HCT116 (cell line): ENCODE measurements around the gene MBD5. TPM values are rescaled to one million over a fixed set of nuclear protein-coding genes. Genes with fewer than 3 reads are reported as not detected.

ENCODE experiments used
- ATAC-seq: fragments of 200-7000 bp; cut with Tn5 transposase; 2 replicates; pipeline ENCODE4 v1.9.1; 2020; ENCODE audit warnings: mild to moderate bottlenecking, moderate library complexity
- BruUV-seq: library from RNA; stranded (reverse); fragments of 400-500 nt; replicated peaks from 2 replicates; lab custom pipeline; 2021; lab: Mats Ljungman, UMichigan
- CTCF ChIA-PET: fragments of 300-600 bp; sonication (Branson Sonifier 250); formaldehyde crosslinking; loops from one replicate; lab custom pipeline; 2021; ENCODE audit warnings: antibody characterized with exemption; lab: Charles Lee
- POLR2A ChIA-PET: fragments of 300-600, 350-600 bp; sonication (Branson Sonifier 250); formaldehyde crosslinking; loops from one replicate; lab custom pipeline; 2021; ENCODE audit warnings: antibody characterized with exemption; lab: Charles Lee
- RAD21 ChIA-PET, 2 experiments: fragments of 300-600 bp; sonication (Branson Sonifier 250); formaldehyde crosslinking; loops; one replicate each; lab custom pipeline; 2023; ENCODE audit warnings: low total read pairs in 2 of 2; ENCODE audit not compliant: uncharacterized antibody in 2 of 2, unreplicated experiment in 2 of 2, low non-redundant PET in 1 of 2; lab: Charles Lee
- DNase-seq: peaks from one replicate; pipeline ENCODE4 v3.0.0-alpha.2; 2010; ENCODE audit warnings: low read depth, low spot score
- H2AFZ ChIP-seq: fragments of 200-600 bp; shearing (Covaris generic), sonication (generic); 2 replicates; pipeline ENCODE4 v1.6.1; 2017; ENCODE audit warnings: low read depth, mixed run types, mixed read lengths, antibody characterized with exemption, low read length; ENCODE audit not compliant: poor library complexity, severe bottlenecking
- H3K27ac ChIP-seq: 2 replicates; pipeline ENCODE4 v1.5.1; 2012; ENCODE audit warnings: low read depth, low read length
- H3K27me3 ChIP-seq: fragments of 200-600 bp; sonication (generic); 2 replicates; pipeline ENCODE4 v1.6.1; 2016; ENCODE audit warnings: mixed run types, low read length, mixed read lengths; ENCODE audit not compliant: insufficient read depth
- H3K36me3 ChIP-seq, 2 experiments: fragments of 200-500 bp in 1 of 2; fragments of 200-600 bp in 1 of 2; sonication (Bioruptor generic) in 1 of 2; sonication (generic) in 1 of 2; 2 replicates each; pipeline versions ENCODE4 v1.5.1 to v1.6.1; 2014 to 2016; ENCODE audit warnings: low read length in 2 of 2, inconsistent platforms in 1 of 2, mixed read lengths in 1 of 2, mixed run types in 1 of 2; ENCODE audit not compliant: insufficient read depth in 2 of 2, control insufficient read depth in 1 of 2
- H3K4me1 ChIP-seq, 2 experiments: fragments of 200-600 bp in 1 of 2; sonication (generic) in 1 of 2; 2 replicates each; pipeline versions ENCODE4 v1.5.1 to v1.6.1; 2012 to 2017; ENCODE audit warnings: low read length in 2 of 2, inconsistent platforms in 1 of 2, mild to moderate bottlenecking in 1 of 2, mixed read lengths in 1 of 2, mixed run types in 1 of 2, moderate library complexity in 1 of 2; ENCODE audit not compliant: insufficient read depth in 2 of 2, control insufficient read depth in 1 of 2
- H3K4me2 ChIP-seq: fragments of 200-600 bp; sonication (generic); 2 replicates; pipeline ENCODE4 v1.6.1; 2017; ENCODE audit warnings: mixed run types, low read length, mixed read lengths
- H3K4me3 ChIP-seq, 2 experiments: fragments of 200-600 bp in 1 of 2; sonication (generic) in 1 of 2; replicated peaks in 1 of 2; 2 replicates each; pipeline ENCODE4 v1.5.1; 2011 to 2016; ENCODE audit warnings: low read length in 2 of 2, control low read depth in 1 of 2, low read depth in 1 of 2, mild to moderate bottlenecking in 1 of 2, mixed read lengths in 1 of 2, mixed run types in 1 of 2
- H3K79me2 ChIP-seq: fragments of 200-600 bp; sonication (generic); 2 replicates; pipeline ENCODE4 v1.6.1; 2017; ENCODE audit warnings: mild to moderate bottlenecking, mixed run types, low read length, moderate library complexity, mixed read lengths; ENCODE audit not compliant: insufficient read depth
- H3K9ac ChIP-seq: fragments of 200-600 bp; sonication (generic); 2 replicates; pipeline ENCODE4 v1.6.1; 2016; ENCODE audit warnings: low read length, mixed read lengths
- H3K9me2 ChIP-seq: fragments of 200-600 bp; sonication (generic), shearing (Covaris generic); 2 replicates; pipeline ENCODE4 v1.6.1; 2017; ENCODE audit warnings: mixed run types, mild to moderate bottlenecking, moderate library complexity; ENCODE audit not compliant: insufficient read depth
- H3K9me3 ChIP-seq, 2 experiments: fragments of 200-500 bp in 1 of 2; fragments of 200-600 bp in 1 of 2; sonication (Bioruptor generic) in 1 of 2; sonication (generic) in 1 of 2; 2 replicates each; pipeline ENCODE4 v1.6.1; 2014 to 2017; ENCODE audit warnings: low read length in 2 of 2, mixed read lengths in 2 of 2, inconsistent platforms in 1 of 2, low read depth in 1 of 2, mild to moderate bottlenecking in 1 of 2, mixed run types in 1 of 2, moderate library complexity in 1 of 2; ENCODE audit not compliant: control insufficient read depth in 1 of 2, insufficient read depth in 1 of 2
- H4K20me1 ChIP-seq: fragments of 200-600 bp; sonication (generic), shearing (Covaris generic); 2 replicates; pipeline ENCODE4 v1.6.1; 2017; ENCODE audit warnings: mixed run types, mild to moderate bottlenecking, moderate library complexity; ENCODE audit not compliant: insufficient read depth
- ATF3 ChIP-seq: IDR thresholded peaks from 2 replicates; pipeline ENCODE4 v1.6.1; 2012
- CBX3 ChIP-seq: IDR thresholded peaks from 2 replicates; pipeline ENCODE4 v1.6.1; 2012; ENCODE audit warnings: low read depth
- POLR2AphosphoS5 ChIP-seq: IDR thresholded peaks from 2 replicates; pipeline ENCODE4 v1.6.1; 2011; ENCODE audit warnings: mild to moderate bottlenecking, low read depth, low read length, moderate library complexity
- RAD21 ChIP-seq: IDR thresholded peaks from 2 replicates; pipeline ENCODE4 v1.6.1; 2012; ENCODE audit warnings: low read depth, mild to moderate bottlenecking
- ZNF274 ChIP-seq: fragments of 200-500 bp; sonication (Bioruptor generic); IDR thresholded peaks from 2 replicates; pipeline ENCODE4 v1.6.1; 2014; ENCODE audit warnings: mild to moderate bottlenecking, low read depth, low read length, inconsistent platforms
- intact Hi-C: fragments of 100-400 bp; cut with micrococcal nuclease; formaldehyde crosslinking; loops from 2 replicates; pipeline ENCODE4 v1.10.0; 2022
- total RNA-seq: library from RNA; stranded (reverse); gene quantifications from one replicate; pipeline ENCODE4 v1.2.1, GENCODE V29; 2021; ENCODE audit not compliant: unreplicated experiment
- TF ChIP-seq, protein P1 (sequence below), 3 experiments: fragments of 200-600 bp in 1 of 3; sonication (generic) in 1 of 3; IDR thresholded peaks in 2 of 3; conservative IDR thresholded peaks in 1 of 3; 2 replicates each; pipeline ENCODE4 v1.5.1; 2012 to 2017; ENCODE audit warnings: low read depth in 2 of 3, low read length in 2 of 3, antibody characterized with exemption in 1 of 3, borderline replicate concordance in 1 of 3, control low read depth in 1 of 3, mild to moderate bottlenecking in 1 of 3, mixed read lengths in 1 of 3, mixed run types in 1 of 3, moderate library complexity in 1 of 3; ENCODE audit not compliant: insufficient read depth in 1 of 3

Gene MBD5
- total RNA-seq, 1 experiment from 2014 or later: 20.5 TPM

GRCh38 chr2:148006249-148007007, 14.5 kb upstream of the MBD5 start:
- BruUV-seq: no TSS peak
- intact Hi-C loops: no loop called here
- ChIA-PET CTCF (no interaction called here), POLR2A (no interaction called here), RAD21 (no interaction called here)
- Histone ChIP-seq H3K9me3 (no peaks in the 10 kb centered on the region), H3K4me2 (no peak overlapping the region), H3K27ac (no peak overlapping the region), H3K4me1 (peaks cover 0 to 12% of the 10 kb centered on the region in 2 experiments; a peak in 2 of 4 replicates), H3K9me2 (no peaks in the 10 kb centered on the region; the same call in 1 of the 2 replicates), H3K36me3 (no peaks in the 10 kb centered on the region), H3K9ac (no peak overlapping the region), H3K79me2 (peaks cover 95% of the 10 kb centered on the region), H3K4me3 (no peak overlapping the region), H4K20me1 (peaks cover 3% of the 10 kb centered on the region; the same call in 1 of the 2 replicates), H3K27me3 (no peaks in the 10 kb centered on the region), H2AFZ (no peak overlapping the region)
- TF ChIP-seq ZNF274: no peak
- no peak for TF ChIP-seq POLR2AphosphoS5
- no peak for TF ChIP-seq ATF3
- TF ChIP-seq CBX3: no peak
- TF ChIP-seq, protein P1, sequence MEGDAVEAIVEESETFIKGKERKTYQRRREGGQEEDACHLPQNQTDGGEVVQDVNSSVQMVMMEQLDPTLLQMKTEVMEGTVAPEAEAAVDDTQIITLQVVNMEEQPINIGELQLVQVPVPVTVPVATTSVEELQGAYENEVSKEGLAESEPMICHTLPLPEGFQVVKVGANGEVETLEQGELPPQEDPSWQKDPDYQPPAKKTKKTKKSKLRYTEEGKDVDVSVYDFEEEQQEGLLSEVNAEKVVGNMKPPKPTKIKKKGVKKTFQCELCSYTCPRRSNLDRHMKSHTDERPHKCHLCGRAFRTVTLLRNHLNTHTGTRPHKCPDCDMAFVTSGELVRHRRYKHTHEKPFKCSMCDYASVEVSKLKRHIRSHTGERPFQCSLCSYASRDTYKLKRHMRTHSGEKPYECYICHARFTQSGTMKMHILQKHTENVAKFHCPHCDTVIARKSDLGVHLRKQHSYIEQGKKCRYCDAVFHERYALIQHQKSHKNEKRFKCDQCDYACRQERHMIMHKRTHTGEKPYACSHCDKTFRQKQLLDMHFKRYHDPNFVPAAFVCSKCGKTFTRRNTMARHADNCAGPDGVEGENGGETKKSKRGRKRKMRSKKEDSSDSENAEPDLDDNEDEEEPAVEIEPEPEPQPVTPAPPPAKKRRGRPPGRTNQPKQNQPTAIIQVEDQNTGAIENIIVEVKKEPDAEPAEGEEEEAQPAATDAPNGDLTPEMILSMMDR (IDR thresholded peaks at IDR 0.05 in 2 of 3, conservative IDR thresholded peaks at IDR 0.05 in 1 of 3; ENCODE audit: borderline replicate concordance in 1 of 3, insufficient read depth in 1 of 3, low read depth in 2 of 3, low read length in 2 of 3): peak in 1 of 3 experiments; percentile 24; a peak in 2 of 6 replicates
- TF ChIP-seq RAD21: no peak
- peak; percentile 34; the same call in 1 of the 2 replicates for ATAC-seq
- no peak for DNase-seq
